Mesenchymal stem cell (in vitro differentiated cells and primary cell): ENCODE data around the gene RAB11FIP5.

Experiments used
- DNase-seq: peaks from one replicate; pipeline ENCODE4 v3.0.0-alpha.2; 2013
- H2AFZ ChIP-seq: one replicate; pipeline ENCODE4 v1.6.1; 2013; ENCODE audit warnings: low read depth, mild to moderate bottlenecking, control low read depth, inconsistent platforms, low read length, moderate library complexity
- H2AK5ac ChIP-seq: 2 replicates; pipeline ENCODE4 v1.6.1; 2013; ENCODE audit warnings: low read length, moderate library complexity, mild to moderate bottlenecking, inconsistent platforms; ENCODE audit not compliant: severe bottlenecking
- H2BK120ac ChIP-seq: one replicate; pipeline ENCODE4 v1.6.1; 2013; ENCODE audit warnings: low read depth, mild to moderate bottlenecking, inconsistent platforms, low read length, moderate library complexity
- H2BK12ac ChIP-seq, 2 experiments: one replicate each; pipeline ENCODE4 v1.6.1; 2013; ENCODE audit warnings: inconsistent platforms in 2 of 2, low read length in 2 of 2, mild to moderate bottlenecking in 2 of 2, moderate library complexity in 2 of 2, control low read depth in 1 of 2
- H2BK15ac ChIP-seq: one replicate; pipeline ENCODE4 v1.6.1; 2013; ENCODE audit warnings: mild to moderate bottlenecking, low read depth, inconsistent platforms; ENCODE audit not compliant: poor library complexity, severe bottlenecking
- H2BK5ac ChIP-seq: 2 replicates; pipeline ENCODE4 v1.6.1; 2013; ENCODE audit warnings: low read depth, mild to moderate bottlenecking, low read length, control low read depth, inconsistent platforms; ENCODE audit not compliant: poor library complexity, severe bottlenecking
- H3K14ac ChIP-seq, 2 experiments: one replicate each; pipeline ENCODE4 v1.6.1; 2013; ENCODE audit warnings: inconsistent platforms in 2 of 2, low read length in 2 of 2, control low read depth in 1 of 2, mild to moderate bottlenecking in 1 of 2, moderate library complexity in 1 of 2
- H3K18ac ChIP-seq, 2 experiments: one replicate each; pipeline ENCODE4 v1.6.1; 2013; ENCODE audit warnings: inconsistent platforms in 2 of 2, low read length in 2 of 2, control low read depth in 1 of 2, low read depth in 1 of 2, mild to moderate bottlenecking in 1 of 2
- H3K23ac ChIP-seq, 2 experiments: one replicate each; pipeline ENCODE4 v1.6.1; 2013; ENCODE audit warnings: inconsistent platforms in 2 of 2, low read length in 2 of 2, mild to moderate bottlenecking in 2 of 2, moderate library complexity in 2 of 2, control low read depth in 1 of 2
- H3K27ac ChIP-seq: 2 replicates; pipeline ENCODE4 v1.5.1; 2013; ENCODE audit warnings: mild to moderate bottlenecking, moderate library complexity, low read length, control low read depth, inconsistent platforms; ENCODE audit not compliant: poor library complexity, severe bottlenecking
- H3K27me3 ChIP-seq, 2 experiments: 2 replicates each; pipeline versions ENCODE4 v1.6.1 to v1.7.0; 2013; ENCODE audit warnings: low read length in 2 of 2, mild to moderate bottlenecking in 2 of 2, moderate library complexity in 2 of 2, control low read depth in 1 of 2, inconsistent platforms in 1 of 2; ENCODE audit not compliant: control insufficient read depth in 1 of 2, insufficient read depth in 1 of 2
- H3K36me3 ChIP-seq, 2 experiments: 2 replicates each; pipeline versions ENCODE4 v1.6.1 to v1.7.0; 2013; ENCODE audit warnings: low read length in 2 of 2, control low read depth in 1 of 2, inconsistent platforms in 1 of 2, low read depth in 1 of 2, mild to moderate bottlenecking in 1 of 2; ENCODE audit not compliant: insufficient read depth in 2 of 2, control insufficient read depth in 1 of 2
- H3K4ac ChIP-seq, 2 experiments: one replicate each; pipeline ENCODE4 v1.6.1; 2013; ENCODE audit warnings: inconsistent platforms in 2 of 2, low read length in 2 of 2, mild to moderate bottlenecking in 2 of 2, moderate library complexity in 2 of 2, control low read depth in 1 of 2, low read depth in 1 of 2
- H3K4me1 ChIP-seq: 2 replicates; pipeline ENCODE4 v1.6.1; 2013; ENCODE audit warnings: low read depth, low read length, control low read depth; ENCODE audit not compliant: control insufficient read depth, insufficient read depth
- H3K4me2 ChIP-seq: 2 replicates; pipeline ENCODE4 v1.6.1; 2013; ENCODE audit warnings: low read length, mild to moderate bottlenecking, inconsistent platforms; ENCODE audit not compliant: poor library complexity, severe bottlenecking
- H3K4me3 ChIP-seq, 2 experiments: 2 replicates each; pipeline versions ENCODE4 v1.5.1 to v1.7.0; 2013; ENCODE audit warnings: low read length in 2 of 2, mild to moderate bottlenecking in 2 of 2, control low read depth in 1 of 2, low read depth in 1 of 2; ENCODE audit not compliant: insufficient read depth in 1 of 2
- H3K79me1 ChIP-seq: replicated peaks from 2 replicates; pipeline ENCODE4 v1.6.1; 2013; ENCODE audit warnings: mild to moderate bottlenecking, control low read depth, low read length, inconsistent platforms; ENCODE audit not compliant: poor library complexity, severe bottlenecking
- H3K9ac ChIP-seq: 2 replicates; pipeline ENCODE4 v1.7.0; 2013; ENCODE audit warnings: mild to moderate bottlenecking, low read length, moderate library complexity
- H3K9me3 ChIP-seq: 2 replicates; pipeline ENCODE4 v1.7.0; 2013; ENCODE audit warnings: mild to moderate bottlenecking, low read length; ENCODE audit not compliant: control insufficient read depth
- H4K8ac ChIP-seq: one replicate; pipeline ENCODE4 v1.6.1; 2013; ENCODE audit warnings: inconsistent platforms, mild to moderate bottlenecking, low read length, moderate library complexity
- H4K91ac ChIP-seq: one replicate; pipeline ENCODE4 v1.6.1; 2013; ENCODE audit warnings: mild to moderate bottlenecking, low read length, inconsistent platforms
- WGBS: methylation state at CpG from one replicate; pipeline ENCODE4 v1.1.7; 2013; ENCODE audit warnings: mixed read lengths; 5-methylcytosine and 5-hydroxymethylcytosine counted together

The RAB11FIP5 gene

DNA sequence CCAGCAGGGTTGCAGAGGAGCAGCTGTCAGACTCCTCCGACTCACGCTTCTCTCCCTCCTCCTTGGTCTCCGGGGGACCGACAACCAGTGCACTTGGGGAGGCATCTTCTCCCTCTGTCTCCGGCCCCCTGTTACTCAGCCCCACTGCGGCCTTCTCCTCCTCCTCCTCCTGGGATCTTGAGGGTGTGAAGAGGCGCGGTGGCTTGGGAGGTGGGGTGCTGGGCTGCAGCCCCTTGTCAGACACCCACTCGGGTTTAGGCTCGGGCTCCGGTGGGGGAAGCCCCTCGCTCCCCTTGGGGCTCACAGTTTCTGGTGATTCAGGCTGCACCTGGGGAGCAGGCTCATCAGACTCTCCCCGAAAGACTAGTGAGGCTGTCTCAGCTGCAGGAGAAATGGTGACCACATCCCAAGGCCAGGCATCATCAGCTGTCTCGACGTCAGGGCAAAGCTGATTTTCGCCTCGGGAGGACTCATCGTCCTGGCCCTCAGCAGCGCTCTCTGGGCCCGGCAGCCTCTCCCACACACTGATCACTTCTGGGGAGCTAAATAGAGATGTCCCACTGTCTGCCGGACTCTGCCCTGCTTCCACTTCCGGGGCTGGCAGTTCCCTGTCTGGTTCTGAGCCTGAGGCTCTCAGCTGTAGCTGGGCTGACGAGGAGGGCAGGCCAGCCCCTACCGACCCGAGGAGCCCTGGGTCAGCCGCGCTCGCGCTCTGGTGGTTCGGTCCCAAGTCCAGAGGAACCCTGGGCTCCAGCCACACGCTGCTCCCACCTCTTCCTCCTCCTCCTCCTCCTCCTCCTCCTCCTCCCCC is 32.2 kb downstream of the RAB11FIP5 start:
- Histone ChIP-seq H3K4me1 (peaks cover 66% of the 10 kb centered on the region), H2AFZ (no peak overlapping the region), H3K9ac (no peak overlapping the region), H3K4me2 (no peak overlapping the region), H3K4me3 (no peak overlapping the region), H4K8ac (no peak overlapping the region), H3K9me3 (no peaks in the 10 kb centered on the region), H3K27me3 (no peaks in the 10 kb centered on the region), H4K91ac (no peak overlapping the region), H3K36me3 (peaks cover 68 to 76% of the 10 kb centered on the region in 2 experiments), H2BK5ac (no peak overlapping the region), H3K79me1 (peaks cover 52% of the 10 kb centered on the region), H2AK5ac (no peak overlapping the region), H2BK120ac (no peak overlapping the region), H3K27ac (no peak overlapping the region), H3K23ac (no peak overlapping the region), H3K14ac (no peak overlapping the region), H2BK15ac (no peak overlapping the region), H3K4ac (no peak overlapping the region), H3K18ac (no peak overlapping the region), H2BK12ac (no peak overlapping the region)
- 91% methylated on average over 27 of the region's 31 CpGs for WGBS
- DNase-seq, result no peak

DNA sequence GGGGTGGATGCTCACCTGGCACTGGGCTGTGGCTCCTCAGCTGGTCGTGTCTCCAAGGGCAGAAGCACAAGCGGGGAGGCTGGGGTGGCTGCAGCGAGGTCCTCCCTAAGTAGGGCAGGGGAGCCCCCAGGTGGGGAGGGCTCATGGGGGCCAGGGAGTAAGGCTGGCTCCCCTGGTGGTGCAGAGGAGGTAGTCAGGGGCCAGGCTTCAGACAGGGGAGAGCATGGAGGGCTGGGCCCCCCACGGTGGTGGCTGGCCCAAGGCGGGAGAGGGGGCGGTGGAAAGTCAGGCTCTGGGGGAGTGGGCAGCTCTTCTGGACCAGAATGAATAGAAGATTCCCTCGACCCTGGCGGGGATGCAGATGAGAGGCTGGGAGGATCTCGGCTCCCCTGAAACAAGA is 33.1 kb downstream of the RAB11FIP5 start:
- 94% methylated on average over 9 of the region's 9 CpGs for WGBS
- no peak overlapping the region for H3K27ac ChIP-seq
- H2AFZ ChIP-seq, result no peak overlapping the region
- H3K4me3 ChIP-seq, result no peak overlapping the region
- H3K79me1 ChIP-seq, result peaks cover 52% of the 10 kb centered on the region
- no peak overlapping the region for H3K9ac ChIP-seq
- H3K14ac ChIP-seq, result no peak overlapping the region
- peaks cover 61% of the 10 kb centered on the region for H3K4me1 ChIP-seq
- no peak overlapping the region for H3K18ac ChIP-seq
- DNase-seq, result no peak
- no peaks in the 10 kb centered on the region for H3K27me3 ChIP-seq
- no peak overlapping the region for H2BK120ac ChIP-seq
- H2BK12ac ChIP-seq, result no peak overlapping the region
- no peak overlapping the region for H4K91ac ChIP-seq
- H3K4ac ChIP-seq, result no peak overlapping the region
- H3K36me3 ChIP-seq, result peaks cover 68 to 84% of the 10 kb centered on the region in 2 experiments
- H2BK15ac ChIP-seq, result no peak overlapping the region
- no peak overlapping the region for H2AK5ac ChIP-seq
- H3K23ac ChIP-seq, result no peak overlapping the region
- no peak overlapping the region for H4K8ac ChIP-seq
- no peak overlapping the region for H2BK5ac ChIP-seq
- H3K4me2 ChIP-seq, result no peak overlapping the region
- H3K9me3 ChIP-seq, result no peaks in the 10 kb centered on the region

- Histone ChIP-seq H3K79me1 (peaks cover 52% of the 10 kb centered on the region), H4K91ac (no peak overlapping the region), H2BK12ac (no peak overlapping the region), H4K8ac (no peak overlapping the region), H3K4me3 (no peak overlapping the region), H3K4me2 (no peak overlapping the region), H3K9me3 (no peaks in the 10 kb centered on the region), H3K4ac (no peak overlapping the region), H3K4me1 (peaks cover 52% of the 10 kb centered on the region), H2AK5ac (no peak overlapping the region), H3K14ac (no peak overlapping the region), H3K9ac (peak overlapping the region; percentile 2), H2BK15ac (no peak overlapping the region), H2AFZ (no peak overlapping the region), H2BK5ac (no peak overlapping the region), H3K27me3 (no peaks in the 10 kb centered on the region), H3K23ac (no peak overlapping the region), H2BK120ac (no peak overlapping the region), H3K36me3 (peaks cover 69 to 86% of the 10 kb centered on the region in 2 experiments), H3K18ac (no peak overlapping the region), H3K27ac (no peak overlapping the region)
- 92% methylated on average over 10 of the region's 13 CpGs for WGBS
- no peak for DNase-seq
Observed at GRCh38 chr2:73078457-73079411, 34.0 kb downstream of the RAB11FIP5 start.

- H3K4ac ChIP-seq, result no peak overlapping the region
- H2BK5ac ChIP-seq, result no peak overlapping the region
- peaks cover 78 to 81% of the 10 kb centered on the region in 2 experiments for H3K36me3 ChIP-seq
- H2BK15ac ChIP-seq, result no peak overlapping the region
- no peak overlapping the region for H2AK5ac ChIP-seq
- no peak overlapping the region for H3K4me2 ChIP-seq
- no peak overlapping the region for H2BK12ac ChIP-seq
- no peak overlapping the region for H2BK120ac ChIP-seq
- no peak overlapping the region for H3K23ac ChIP-seq
- no peak overlapping the region for H2AFZ ChIP-seq
- no peak overlapping the region for H3K27ac ChIP-seq
- DNase-seq, result no peak
- H3K4me1 ChIP-seq, result peaks cover 43% of the 10 kb centered on the region
- H3K14ac ChIP-seq, result no peak overlapping the region
- H3K27me3 ChIP-seq, result no peaks in the 10 kb centered on the region
- H3K4me3 ChIP-seq, result no peak overlapping the region
- 88% methylated on average over 1 of the region's 1 CpG for WGBS
- no peak overlapping the region for H4K91ac ChIP-seq
- H3K9ac ChIP-seq, result peak overlapping the region; percentile 2
- H4K8ac ChIP-seq, result no peak overlapping the region
- no peak overlapping the region for H3K18ac ChIP-seq
- H3K79me1 ChIP-seq, result peaks cover 48% of the 10 kb centered on the region
- no peaks in the 10 kb centered on the region for H3K9me3 ChIP-seq
Observed at GRCh38 chr2:73077424-73077795, 35.3 kb downstream of the RAB11FIP5 start.
